Measurements from ENCODE around the gene PPL.
"Not testable (repeated sequence)": the region's sequence is repeated elsewhere in the genome, so short reads cannot be mapped to it uniquely, and the experiment has no call there.

Gene PPL

DNA sequence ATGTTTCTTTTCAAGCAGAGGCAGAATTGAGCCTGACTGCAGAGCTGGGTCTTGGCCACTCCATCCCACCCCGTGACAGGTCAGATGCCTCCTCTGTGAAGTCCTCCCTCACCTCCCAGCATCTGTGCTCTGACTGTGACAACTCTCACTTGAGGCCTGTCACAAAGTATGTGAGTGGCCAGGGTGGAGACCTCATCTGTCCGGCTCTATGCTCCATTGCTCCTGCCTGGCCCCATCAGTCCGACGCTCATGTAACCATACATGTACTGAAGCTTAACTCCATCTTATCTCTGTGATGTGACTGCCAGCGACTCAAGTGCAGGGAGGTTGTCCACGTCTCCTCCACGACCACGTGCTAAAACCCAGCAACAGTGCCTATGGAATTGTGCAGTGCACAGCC lies 3.5 kb downstream of the PPL start:
- no peak for DNase-seq (ENCODE audit: low spot score)

DNA sequence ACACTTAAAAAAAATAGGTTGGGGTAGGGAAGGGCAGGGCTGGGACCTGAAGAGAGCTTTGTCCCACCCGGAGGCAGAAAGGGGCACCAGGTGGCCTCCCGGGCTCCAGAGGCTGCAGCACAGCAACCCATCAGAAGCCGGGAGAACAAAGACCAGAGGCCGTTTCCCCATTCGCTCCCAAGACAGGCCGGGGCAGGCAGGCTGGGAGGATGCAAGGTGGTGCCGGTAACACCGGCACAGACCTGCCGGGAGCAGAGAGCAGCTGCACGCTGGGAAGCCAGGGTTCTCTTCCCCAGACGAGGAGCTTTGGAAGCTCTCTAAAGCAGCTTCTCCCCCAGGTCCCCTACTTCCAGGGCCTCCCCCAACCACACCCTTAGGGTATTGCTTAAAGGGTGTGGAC lies 5.6 kb downstream of the PPL start:
- DNase-seq (ENCODE audit: low spot score) = no peak

DNA sequence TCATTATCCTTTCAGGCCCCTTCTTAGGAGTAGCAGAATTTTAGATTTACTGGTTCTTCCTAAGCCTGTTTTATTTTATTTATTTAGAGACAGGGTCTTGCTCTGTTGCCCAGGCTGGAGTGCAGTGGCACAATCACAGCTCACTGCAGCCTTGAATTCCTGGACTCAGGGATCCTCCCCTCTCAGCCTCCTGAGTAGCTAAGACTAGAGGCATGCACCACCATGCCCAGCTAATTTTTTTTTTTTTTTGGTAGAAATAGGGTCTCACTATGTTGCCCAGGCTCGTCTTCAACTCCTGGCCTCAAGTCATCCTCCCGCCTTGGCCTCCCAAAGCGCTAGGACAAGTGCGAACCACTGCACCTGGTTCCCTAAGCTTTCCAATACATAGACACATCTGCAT lies 7.3 kb downstream of the PPL start:
- not testable (repeated sequence) for DNase-seq (ENCODE audit: low spot score)

DNA sequence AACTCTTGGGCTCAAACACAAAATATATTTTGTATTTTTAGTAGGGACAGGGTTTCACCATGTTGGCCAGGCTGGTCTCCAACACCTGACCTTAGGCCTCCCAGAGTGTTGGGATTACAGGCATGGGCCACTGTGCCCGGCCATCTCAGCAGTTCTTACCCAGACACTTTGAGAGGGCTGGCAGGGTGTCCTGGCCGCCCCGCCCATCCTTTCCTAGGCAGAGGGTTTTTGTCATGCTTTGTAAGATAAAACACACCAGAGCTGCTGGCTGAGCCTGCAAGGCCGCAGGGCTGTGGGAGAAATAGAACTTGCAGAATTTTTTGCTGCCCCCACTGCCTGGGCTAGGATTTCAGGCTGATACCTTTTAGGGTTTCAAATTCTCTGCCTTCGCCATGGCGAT lies 8.7 kb downstream of the PPL start:
- no peak for DNase-seq (ENCODE audit: low spot score)

DNA sequence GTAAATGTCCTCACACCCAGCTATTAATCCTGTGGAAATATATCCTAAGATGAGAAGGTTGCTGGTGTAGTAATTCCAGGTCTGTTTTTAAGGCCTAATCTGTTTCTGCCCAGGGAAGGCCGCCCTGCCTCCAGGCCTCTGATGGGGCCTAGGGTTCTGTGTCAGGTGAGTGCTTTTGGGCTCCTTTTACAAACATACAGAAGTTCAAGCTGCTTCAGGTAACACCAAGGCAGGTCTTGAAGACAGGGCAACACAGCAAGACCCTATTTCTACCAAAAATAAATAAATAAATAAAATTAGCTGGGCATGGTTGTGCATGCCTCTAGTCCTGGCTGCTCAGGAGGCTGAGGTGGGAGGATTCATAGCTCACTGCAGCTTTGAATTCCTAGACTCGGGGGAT lies 9.3 kb downstream of the PPL start:
- no peak for DNase-seq (ENCODE audit: low spot score)

DNA sequence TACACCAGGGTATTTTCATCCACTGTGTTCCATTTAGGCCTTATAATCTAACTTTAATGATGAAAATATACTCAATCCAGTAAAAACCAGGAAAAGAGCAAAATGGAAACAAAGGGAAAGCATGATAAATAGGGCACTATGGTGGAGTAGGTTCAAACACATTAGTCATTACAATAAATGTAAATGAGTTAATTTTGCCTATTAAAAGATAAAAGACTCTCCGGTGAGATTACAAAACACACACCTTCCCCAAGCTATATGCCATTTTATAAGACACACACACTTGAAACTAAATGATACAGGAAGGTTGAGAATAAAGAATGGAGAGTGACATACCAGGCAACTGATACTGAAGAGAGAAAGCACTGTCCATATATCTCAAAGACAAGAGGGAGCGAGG lies 10.0 kb downstream of the PPL start:
- DNase-seq (ENCODE audit: low spot score) = no peak

DNA sequence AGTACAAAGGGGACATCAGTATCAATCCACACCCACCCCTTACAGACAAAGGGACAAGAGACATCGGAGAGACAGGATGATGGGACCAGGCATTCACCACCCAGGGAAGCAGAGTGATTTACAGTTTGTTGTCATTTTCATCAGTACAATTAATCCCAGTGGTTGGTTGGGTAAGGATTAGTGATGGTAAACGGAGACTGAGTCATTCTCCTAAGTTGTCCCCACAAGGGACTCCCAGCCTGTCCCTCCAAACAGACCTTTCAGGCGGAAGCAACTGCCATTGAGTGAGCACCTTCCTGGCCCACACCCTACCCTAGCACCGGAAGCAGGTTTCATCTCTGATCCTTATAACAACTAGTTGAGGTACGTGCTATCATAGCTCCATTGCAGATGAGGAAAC lies 11.2 kb downstream of the PPL start:
- DNase-seq (ENCODE audit: low spot score) = no peak

DNA sequence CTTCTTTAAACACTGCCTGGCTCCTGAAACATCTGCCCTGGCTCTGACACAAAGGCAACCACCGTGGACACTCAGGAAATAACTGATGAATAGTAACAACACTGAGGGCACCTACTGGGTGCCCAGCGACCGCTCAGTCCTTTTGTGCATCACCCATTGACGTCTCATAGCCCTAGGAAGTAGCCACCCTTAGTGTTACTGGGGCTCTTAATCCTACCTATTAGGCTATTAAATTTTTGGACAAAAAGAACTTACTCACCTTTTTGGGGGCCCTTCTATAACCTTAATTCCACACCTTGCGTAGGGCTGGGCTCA lies 11.7 kb downstream of the PPL start:
- no peak for DNase-seq (ENCODE audit: low spot score)

DNA sequence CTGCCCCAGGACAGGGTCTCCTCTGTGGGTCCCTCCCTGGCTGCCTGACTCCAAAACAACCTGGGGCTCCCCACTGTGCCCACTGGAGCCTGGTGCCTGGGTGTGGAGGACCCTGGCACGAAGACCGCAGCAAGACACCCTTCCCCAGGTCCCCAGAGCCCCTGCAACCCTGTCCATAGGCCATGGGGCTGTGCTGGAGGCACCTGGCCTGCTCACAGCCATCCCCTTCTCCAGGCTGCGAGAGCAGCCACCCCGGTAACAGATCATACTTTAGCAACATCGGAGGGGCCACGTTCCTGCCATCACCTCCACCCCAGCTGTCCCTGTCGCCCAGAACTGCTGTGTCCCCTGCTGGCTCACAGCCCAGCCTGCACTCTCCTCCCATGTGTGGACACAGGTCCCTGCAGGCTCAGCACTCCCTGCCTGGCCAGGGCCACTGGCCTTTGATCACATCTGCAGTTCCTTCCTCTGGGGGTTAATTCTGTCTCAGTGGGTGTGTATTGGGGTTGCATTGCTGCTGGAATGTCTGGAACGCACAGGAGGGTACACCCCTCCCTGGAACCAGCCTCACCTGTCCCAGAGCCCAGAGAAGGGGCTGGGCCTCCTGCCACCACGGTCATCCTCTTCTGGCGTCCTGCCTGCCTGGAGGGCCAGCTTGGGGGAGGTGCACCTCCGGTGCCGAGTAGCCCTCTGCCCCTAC lies 12.2 kb downstream of the PPL start:
- no peak for DNase-seq (ENCODE audit: low spot score)

DNA sequence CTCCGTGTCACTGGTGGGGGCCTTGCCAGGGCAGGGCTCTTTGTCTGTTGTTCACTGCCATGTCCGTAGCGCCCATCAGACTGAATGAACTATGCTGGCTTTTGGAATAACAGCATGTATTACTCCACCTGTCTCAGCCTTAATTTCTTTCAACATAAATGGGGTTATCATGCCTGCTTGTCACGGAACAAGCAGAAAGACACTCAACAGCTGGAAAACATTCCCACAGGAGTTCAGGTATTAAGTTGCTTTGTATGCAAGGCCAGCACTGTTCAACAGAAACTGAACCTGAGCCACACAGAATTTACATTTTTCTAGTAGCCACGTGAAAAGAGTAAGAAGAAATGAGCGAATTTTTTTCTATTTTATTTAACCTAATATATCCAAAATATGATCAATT lies 13.1 kb downstream of the PPL start:
- no peak for DNase-seq (ENCODE audit: low spot score)

DNA sequence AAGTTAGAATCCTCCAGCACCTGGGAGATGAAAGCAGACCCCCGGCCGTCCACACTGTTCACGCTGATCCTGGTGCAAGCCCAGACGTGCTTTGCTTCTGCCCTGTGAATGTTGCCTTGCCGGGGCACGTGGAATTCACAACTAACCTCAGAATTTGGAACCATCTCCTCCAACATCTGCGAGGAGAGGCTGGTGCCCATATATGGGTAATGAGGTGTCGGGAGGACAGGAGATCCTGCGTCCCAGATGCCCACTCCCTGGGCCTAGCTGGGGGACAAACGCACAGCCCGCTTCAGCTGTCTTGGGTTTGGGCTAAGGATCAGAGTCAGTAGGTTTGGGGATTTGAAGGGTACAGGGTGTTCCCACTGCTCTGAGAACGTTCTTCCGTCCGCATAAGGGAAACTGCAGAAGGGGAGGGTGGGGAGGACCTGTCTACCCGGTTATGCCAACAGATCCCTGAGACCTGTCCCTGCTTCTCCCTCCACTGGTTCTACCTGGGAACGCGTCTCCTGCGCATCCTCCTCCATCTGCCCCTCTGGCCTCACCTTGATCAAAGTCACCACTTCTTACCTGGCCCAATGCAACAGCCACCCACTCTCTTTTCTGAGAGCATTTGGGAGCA lies 14.1 kb downstream of the PPL start:
- DNase-seq (ENCODE audit: low spot score) = no peak

DNA sequence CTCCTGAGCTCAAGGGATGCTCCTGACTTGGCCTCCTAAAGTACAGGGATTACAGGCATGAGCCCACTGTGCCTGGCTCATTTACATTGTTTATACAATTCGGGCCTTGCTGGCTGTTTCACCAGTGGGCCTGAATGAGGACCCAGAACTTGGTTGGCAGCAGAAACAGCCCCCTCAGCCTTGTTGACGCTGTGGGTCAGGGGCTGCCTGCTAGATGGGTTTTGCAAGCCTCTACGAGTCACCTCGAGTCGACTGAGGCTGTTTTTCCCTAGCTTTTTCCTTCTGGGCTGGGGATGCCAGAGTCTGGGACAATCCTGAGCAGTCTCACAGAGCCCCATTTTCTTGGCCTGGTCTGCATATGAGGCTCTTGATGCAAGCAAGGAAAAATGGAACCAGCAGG lies 16.1 kb downstream of the PPL start:
- DNase-seq (ENCODE audit: low spot score) = no peak

DNA sequence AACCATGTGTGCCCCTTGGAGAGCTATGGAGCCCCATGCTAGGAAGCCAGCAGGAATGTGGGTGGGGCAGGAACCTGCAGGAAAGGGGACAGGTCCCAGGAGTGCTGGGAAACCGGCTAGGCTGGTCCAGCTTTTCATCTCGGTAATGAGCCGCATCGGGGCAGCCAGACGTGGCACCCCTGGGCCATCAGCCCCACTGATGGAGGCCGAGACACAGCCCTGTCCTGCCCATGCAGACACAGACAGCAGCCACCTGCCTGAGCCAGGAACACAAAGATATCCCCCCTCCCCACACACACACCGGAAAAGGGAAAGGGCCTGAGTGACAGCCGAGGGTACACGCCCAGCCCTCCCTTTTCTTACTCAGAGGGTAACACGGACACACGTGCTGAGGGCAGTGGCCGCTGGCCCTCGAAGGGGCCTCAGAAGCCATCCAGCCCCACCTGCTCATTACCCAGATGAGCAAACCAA lies 18.1 kb downstream of the PPL start:
- DNase-seq (ENCODE audit: low spot score) = no peak

DNA sequence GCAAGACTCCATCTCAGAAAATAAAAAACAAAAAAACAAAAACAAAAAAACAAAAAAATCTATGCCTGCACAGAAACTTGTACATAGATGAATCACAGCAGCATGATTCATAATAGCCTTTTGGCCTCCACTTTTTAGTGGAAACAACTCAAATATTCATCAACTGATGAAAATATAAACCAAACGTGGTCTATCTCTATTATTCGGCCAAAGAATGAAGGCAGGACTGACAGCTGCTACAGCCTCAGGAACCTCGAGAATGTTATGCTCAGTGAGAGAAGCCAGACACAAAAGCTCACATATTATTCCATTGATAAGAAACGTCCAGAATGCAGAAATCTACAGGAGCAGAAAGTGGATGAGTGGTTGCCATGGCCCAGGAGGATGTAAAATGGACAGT lies 19.8 kb downstream of the PPL start:
- no peak for DNase-seq (ENCODE audit: low spot score)

DNA sequence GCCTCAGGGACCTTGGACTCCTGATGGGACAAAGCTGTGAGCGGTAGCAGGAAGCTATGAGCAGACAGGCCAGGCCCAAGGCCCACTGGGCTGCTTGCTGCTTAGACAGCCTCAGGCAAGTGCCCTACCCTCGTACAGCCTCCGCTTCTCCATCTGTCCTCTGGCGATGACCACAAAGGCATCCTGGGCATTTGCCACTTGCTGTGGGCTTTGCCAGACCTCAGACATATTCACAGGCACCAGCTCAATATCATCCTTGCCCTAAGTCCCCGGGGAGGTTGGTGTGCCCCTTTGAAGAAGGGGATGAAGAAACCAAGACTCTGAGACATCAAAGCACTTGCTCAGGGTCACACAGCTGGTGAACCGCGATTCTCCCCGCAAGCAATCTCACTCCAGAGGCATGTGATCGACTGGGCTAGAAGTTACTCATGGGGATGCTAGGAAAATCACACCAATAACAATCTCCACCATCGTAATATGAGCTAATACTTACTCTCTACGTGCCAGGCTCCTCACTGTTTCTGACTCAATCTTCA lies 21.7 kb downstream of the PPL start:
- DNase-seq (ENCODE audit: low spot score) = no peak

DNA sequence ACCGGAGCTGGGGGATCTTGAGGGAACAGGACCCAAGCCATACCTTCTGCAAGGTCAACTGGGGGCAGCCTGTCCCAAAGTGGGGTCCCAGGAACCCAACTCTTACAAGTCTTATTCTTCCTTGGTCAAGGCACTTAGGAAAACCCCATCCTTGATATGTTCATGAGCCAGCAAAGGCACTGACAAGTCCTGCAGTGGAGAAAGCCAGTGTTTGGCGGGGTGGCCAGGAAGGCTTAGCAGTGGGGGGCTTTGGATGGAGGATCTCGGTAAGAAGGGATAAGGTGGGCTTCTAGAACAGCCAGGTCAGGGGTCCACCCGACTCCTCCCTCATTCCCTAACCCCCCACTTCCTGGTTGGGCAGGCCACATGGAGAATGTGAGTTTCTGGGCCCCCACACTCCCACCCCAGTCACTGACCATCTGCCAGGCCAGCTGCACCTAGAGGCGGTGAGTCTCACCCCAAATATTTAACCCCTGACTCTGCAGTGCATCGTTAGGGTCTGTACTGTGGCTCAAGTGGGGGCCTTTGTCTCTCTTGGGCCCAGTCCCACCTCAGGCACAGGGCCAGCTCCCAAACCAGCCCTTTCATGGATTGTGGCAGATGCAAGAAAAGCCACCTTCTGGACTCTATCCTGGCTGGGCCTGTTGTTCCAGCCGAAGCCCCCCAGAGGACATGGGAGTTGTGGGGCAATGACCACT lies 22.3 kb downstream of the PPL start:
- no peak for DNase-seq (ENCODE audit: low spot score)

DNA sequence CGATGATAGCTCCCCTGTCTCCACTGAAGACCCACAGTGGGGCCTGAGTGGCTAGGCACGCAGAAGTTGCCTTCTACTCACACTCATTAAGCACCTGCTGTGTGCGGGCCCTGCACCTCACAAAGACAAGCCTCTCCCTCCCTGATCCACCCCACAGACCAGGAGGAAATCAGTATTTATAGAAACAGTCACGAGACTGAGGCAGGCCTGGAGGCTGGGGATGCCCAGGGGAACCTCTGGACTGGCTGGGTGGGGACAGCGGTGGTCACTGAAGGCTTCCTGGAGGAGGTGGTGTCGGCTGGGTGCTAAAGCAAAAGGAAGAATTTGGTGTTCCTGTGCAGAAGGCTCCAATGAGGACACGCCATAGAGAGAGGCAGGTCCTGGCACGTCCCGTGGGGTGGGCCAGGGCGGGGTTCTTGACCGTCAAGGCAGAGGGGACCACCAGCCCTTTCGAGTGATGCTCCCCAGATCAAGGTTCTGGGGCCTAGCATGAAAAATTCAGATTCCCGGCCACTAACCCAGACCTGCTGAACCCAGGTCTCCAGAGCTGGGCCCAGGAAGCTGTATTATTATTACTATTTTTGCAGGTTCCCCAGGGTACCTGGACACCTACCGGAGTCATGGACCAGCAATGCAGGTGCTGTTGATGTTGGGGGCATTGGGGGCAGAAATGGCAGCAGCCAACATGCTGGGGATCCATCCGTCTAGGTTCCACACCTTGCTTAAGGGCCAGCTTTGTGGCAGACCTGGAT lies 23.0 kb downstream of the PPL start:
- DNase-seq (ENCODE audit: low spot score) = no peak

DNA sequence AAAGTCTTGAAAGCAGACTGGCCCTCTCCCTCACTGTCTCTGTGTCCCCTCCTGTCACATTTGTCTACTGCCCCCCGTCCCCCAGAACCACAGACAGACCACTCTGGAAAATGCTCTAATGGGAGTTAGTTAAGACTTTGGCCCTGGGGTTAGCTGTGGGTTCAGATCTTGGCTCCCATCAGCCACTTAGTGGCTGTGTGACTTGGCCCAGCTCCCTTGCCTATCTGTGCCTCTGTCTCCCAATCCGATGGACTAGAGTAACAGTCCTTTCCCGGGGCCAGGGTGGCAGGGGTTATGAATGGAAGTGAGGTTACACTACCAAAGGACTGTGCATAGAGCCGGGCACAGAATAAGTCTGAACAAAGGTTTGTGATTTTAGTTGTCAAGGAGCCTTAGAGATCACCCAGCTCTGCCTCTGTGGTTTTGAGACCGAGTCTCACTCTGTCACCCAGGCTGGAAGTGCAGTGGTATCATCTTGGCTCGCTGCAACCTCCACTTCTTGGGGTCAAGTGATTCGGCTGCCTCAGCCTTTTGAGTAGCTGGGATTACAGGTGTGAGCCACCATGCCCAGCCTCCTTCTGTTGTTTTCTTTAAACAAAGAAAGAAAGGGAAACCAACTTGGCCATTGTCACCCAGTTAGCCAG lies 23.7 kb downstream of the PPL start:
- DNase-seq (ENCODE audit: low spot score) = no peak

DNA sequence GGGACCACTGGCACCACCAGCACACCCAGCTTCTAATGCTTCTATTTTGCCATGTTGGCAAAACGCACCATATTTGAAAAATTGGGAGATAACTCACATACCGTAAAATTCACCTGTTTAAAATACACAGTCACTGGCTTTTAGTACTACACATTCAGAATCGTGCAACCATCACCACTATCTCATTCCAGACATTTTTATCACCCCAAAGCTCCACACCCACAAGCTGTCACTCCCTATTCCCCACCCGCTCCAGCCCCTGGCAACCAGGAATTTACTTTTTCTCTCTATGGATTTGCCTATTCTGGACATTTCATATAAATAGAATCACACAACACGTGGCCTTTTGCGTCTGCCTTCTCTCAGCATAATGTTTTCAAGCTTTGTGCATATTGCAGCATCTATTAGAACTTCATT lies 25.0 kb downstream of the PPL start:
- no peak for DNase-seq (ENCODE audit: low spot score)

DNA sequence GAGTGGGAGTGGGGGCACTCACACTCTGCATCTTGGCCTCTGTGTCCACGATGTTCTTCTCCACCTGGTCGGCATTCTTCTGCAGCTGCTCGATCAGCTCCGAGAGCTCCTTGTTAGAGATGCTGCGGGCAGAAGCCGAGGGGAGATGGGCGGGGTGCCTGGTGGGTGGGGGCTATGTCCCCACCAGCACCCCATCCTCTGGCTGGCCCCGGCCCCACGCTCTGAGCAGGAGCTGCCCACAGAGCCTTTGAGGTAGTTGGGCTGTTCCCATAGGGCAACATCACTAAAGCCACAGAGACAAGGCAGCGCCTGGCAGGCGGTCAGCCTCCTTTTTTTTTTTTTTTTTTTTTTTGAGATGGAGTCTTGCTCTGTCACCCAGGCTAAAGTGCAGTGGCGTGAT lies 26.1 kb downstream of the PPL start:
- no peak for DNase-seq (ENCODE audit: low spot score)

DNA sequence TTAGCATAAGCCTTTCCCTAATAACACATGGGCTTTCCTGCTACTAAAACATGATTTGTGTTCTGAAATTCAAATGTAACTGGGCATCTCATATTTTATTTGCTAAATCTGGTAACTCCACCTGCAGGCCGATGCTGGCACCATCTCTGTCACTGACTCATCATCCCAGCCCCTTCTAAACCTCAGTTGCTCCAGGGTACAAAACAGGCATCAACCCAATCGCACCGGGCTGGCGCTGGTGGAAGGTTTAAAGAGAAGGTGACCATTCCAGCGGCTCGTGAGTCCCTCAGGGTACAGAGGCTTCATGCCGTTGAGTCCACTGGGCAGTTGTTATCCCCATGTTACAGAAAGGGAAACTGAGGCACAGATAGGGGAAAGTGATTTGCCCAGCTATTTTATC lies 27.1 kb downstream of the PPL start:
- DNase-seq (ENCODE audit: low spot score) = no peak

DNA sequence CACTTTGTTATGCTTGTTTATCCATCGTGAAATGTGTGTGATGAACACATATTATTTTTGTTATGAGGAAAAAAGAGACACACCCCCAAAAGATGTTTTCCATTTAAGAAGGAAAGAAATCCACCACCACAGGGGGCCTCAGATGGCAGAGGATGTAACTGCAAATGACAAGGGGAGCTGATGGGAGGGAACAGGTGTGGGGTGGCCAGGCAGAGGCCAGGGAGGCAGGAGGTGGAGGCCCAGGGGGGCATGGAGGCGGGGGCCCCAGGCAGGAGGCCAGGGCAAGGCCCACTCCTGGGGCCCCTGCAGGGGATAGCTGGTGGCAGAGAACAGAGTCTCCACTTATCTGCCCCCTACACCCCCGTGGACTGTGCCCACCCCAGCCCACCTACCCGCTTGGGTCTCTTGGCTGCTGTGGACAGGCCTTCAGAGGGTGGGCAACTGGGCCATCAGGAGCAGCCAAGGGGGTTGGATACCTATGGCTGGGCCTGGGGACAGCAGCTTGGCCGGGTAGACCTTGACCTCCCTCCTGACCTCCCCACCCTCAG lies 28.0 kb downstream of the PPL start:
- no peak for DNase-seq (ENCODE audit: low spot score)
